C4-2B (cell line): ENCODE data around the gene ASIC4.

Experiments
- H3K27ac ChIP-seq: fragments of 450-650 bp; 2 replicates; pipeline ENCODE4 v1.5.1; 2017
- CTCF ChIP-seq: fragments of 450-650 bp; conservative IDR thresholded peaks from 2 replicates; pipeline ENCODE4 v1.5.1; 2017; ENCODE audit warnings: mild to moderate bottlenecking
- ZFX ChIP-seq: fragments of 450-650 bp; IDR thresholded peaks from 2 replicates; pipeline ENCODE4 v1.6.1; 2017

ASIC4 gene

GRCh38 chr2:219526320-219527075, 12.2 kb downstream of the ASIC4 start:
- H3K27ac ChIP-seq, result no peak overlapping the region

GRCh38 chr2:219527076-219527394, 12.8 kb downstream of the ASIC4 start:
- TF ChIP-seq ZFX (no peak), CTCF (no peak)

More at GRCh38 chr2:219526320-219527075, 12.2 kb downstream of the ASIC4 start:
- TF ChIP-seq CTCF (no peak), ZFX (no peak)

GRCh38 chr2:219527472-219527871, 13.2 kb downstream of the ASIC4 start:
- no peak for TF ChIP-seq ZFX
- no peak for TF ChIP-seq CTCF
- H3K27ac ChIP-seq, result no peak overlapping the region

More at GRCh38 chr2:219527076-219527394, 12.8 kb downstream of the ASIC4 start:
- no peak overlapping the region for H3K27ac ChIP-seq

GRCh38 chr2:219530048-219530963, 16.0 kb downstream of the ASIC4 start:
- TF ChIP-seq ZFX (no peak), CTCF (peak; percentile 92)
- H3K27ac ChIP-seq, result no peak overlapping the region

- TF ChIP-seq CTCF (no peak), ZFX (no peak)
- no peak overlapping the region for H3K27ac ChIP-seq
These were observed 17.5 kb downstream of the ASIC4 start for GRCh38 chr2:219531639-219532377.

- TF ChIP-seq ZFX (no peak), CTCF (no peak)
- no peak overlapping the region for H3K27ac ChIP-seq
These were observed 18.0 kb downstream of the ASIC4 start for GRCh38 chr2:219532378-219532649.
